Stimulated activated naive CD4-positive, alpha-beta T cell (primary cell): ENCODE results near the gene RNF151.

Experiments
- DNase-seq, 6 experiments: peaks; one replicate each; lab custom pipeline; 2025; lab: John Stamatoyannopoulos, UW

RNF151 gene

GRCh38 chr16:1991588-1991947, 24.9 kb downstream of the RNF151 start:
- DNase-seq: no peak

GRCh38 chr16:1991948-1992703, 25.5 kb downstream of the RNF151 start:
- peak; percentile 91 to 100 (median 97) for DNase-seq

- peak in 2 of 6 experiments; percentile 43 to 48 for DNase-seq
Observed at GRCh38 chr16:1992704-1993317, 26.2 kb downstream of the RNF151 start.

- peak in 1 of 6 experiments; percentile 32 for DNase-seq
Observed at GRCh38 chr16:1993731-1994131, 27.1 kb downstream of the RNF151 start.

- no peak for DNase-seq
Observed at GRCh38 chr16:1997494-1998359, 31.1 kb downstream of the RNF151 start.

GRCh38 chr16:1998360-1998835, 31.7 kb downstream of the RNF151 start:
- no peak for DNase-seq

GRCh38 chr16:1998852-1999801, 32.5 kb downstream of the RNF151 start:
- DNase-seq: no peak

GRCh38 chr16:1999866-2000514, 33.3 kb downstream of the RNF151 start:
- no peak for DNase-seq

GRCh38 chr16:2001035-2001434, 34.4 kb downstream of the RNF151 start:
- DNase-seq: no peak

- no peak for DNase-seq
Observed at GRCh38 chr16:2001456-2002355, 35.0 kb downstream of the RNF151 start.

- no peak for DNase-seq
Observed at GRCh38 chr16:2002406-2003230, 36.0 kb downstream of the RNF151 start.

- DNase-seq: no peak
Observed at GRCh38 chr16:2003231-2003826, 36.7 kb downstream of the RNF151 start.

GRCh38 chr16:2003827-2004641, 37.4 kb downstream of the RNF151 start:
- DNase-seq: peak; percentile 69 to 81 (median 78)

- no peak for DNase-seq
Observed at GRCh38 chr16:2004795-2005517, 38.3 kb downstream of the RNF151 start.

- DNase-seq: no peak
Observed at GRCh38 chr16:2005646-2006045, 39.0 kb downstream of the RNF151 start.

- no peak for DNase-seq
Observed at GRCh38 chr16:2006317-2006716, 39.7 kb downstream of the RNF151 start.
